GM23248 (cell line): Measurements from ENCODE around the gene TCEAL7. TPM values are rescaled to one million over a fixed set of nuclear protein-coding genes. Genes with fewer than 3 reads are reported as not detected.

Source experiments
- DNase-seq: peaks from one replicate; pipeline ENCODE4 v3.0.0-alpha.2; 2015
- H2AFZ ChIP-seq: fragments of 200-600 bp; sonication (generic); 2 replicates; pipeline ENCODE4 v1.6.1; 2016; ENCODE audit warnings: antibody characterized with exemption
- H3F3A ChIP-seq: fragments of 200-600 bp; sonication (generic); 2 replicates; pipeline ENCODE4 v1.6.1; 2016; ENCODE audit warnings: mild to moderate bottlenecking, antibody characterized with exemption, mixed run types; ENCODE audit not compliant: insufficient read depth
- H3K27ac ChIP-seq: fragments of 200-600 bp; sonication (generic); 2 replicates; pipeline ENCODE4 v1.5.1; 2016; ENCODE audit warnings: mild to moderate bottlenecking
- H3K27me3 ChIP-seq: fragments of 200-600 bp; sonication (generic); replicated peaks from 2 replicates; pipeline ENCODE4 v1.6.1; 2016; ENCODE audit warnings: mild to moderate bottlenecking; ENCODE audit not compliant: insufficient read depth
- H3K36me3 ChIP-seq: fragments of 200-600 bp; sonication (generic); 2 replicates; pipeline ENCODE4 v1.6.1; 2016; ENCODE audit warnings: low read depth, mild to moderate bottlenecking
- H3K4me1 ChIP-seq: fragments of 200-600 bp; sonication (generic); 2 replicates; pipeline ENCODE4 v1.6.1; 2016; ENCODE audit warnings: mild to moderate bottlenecking; ENCODE audit not compliant: insufficient read depth
- H3K4me2 ChIP-seq: fragments of 200-600 bp; sonication (generic); one replicate; pipeline ENCODE4 v1.6.1; 2016; ENCODE audit warnings: mild to moderate bottlenecking; ENCODE audit not compliant: unreplicated experiment
- H3K4me3 ChIP-seq: fragments of 200-600 bp; sonication (generic); 2 replicates; pipeline ENCODE4 v1.5.1; 2016; ENCODE audit warnings: mild to moderate bottlenecking
- H3K79me2 ChIP-seq: fragments of 200-600 bp; sonication (generic); 2 replicates; pipeline ENCODE4 v1.6.1; 2016; ENCODE audit warnings: mild to moderate bottlenecking; ENCODE audit not compliant: insufficient read depth
- H3K9ac ChIP-seq: fragments of 200-600 bp; sonication (generic); 2 replicates; pipeline ENCODE4 v1.6.1; 2016; ENCODE audit warnings: mild to moderate bottlenecking
- H3K9me2 ChIP-seq: fragments of 200-600 bp; sonication (generic); 2 replicates; pipeline ENCODE4 v1.6.1; 2016; ENCODE audit warnings: mixed run types, mild to moderate bottlenecking, moderate library complexity; ENCODE audit not compliant: insufficient read depth
- H3K9me3 ChIP-seq: fragments of 200-600 bp; sonication (generic); one replicate; pipeline ENCODE4 v1.6.1; 2017; ENCODE audit warnings: low read depth
- H4K20me1 ChIP-seq: fragments of 200-600 bp; sonication (generic); 2 replicates; pipeline ENCODE4 v1.6.0; 2016; ENCODE audit not compliant: insufficient read depth
- EZH2 ChIP-seq: fragments of 200-600 bp; sonication (generic); IDR thresholded peaks from 2 replicates; pipeline ENCODE4 v1.6.1; 2018; ENCODE audit warnings: antibody characterized with exemption, mild to moderate bottlenecking; ENCODE audit not compliant: insufficient read depth, poor library complexity, severe bottlenecking
- EZH2phosphoT487 ChIP-seq: fragments of 200-600 bp; sonication (generic); IDR thresholded peaks from 2 replicates; pipeline ENCODE4 v1.6.1; 2018; ENCODE audit warnings: antibody characterized with exemption, moderate library complexity, mild to moderate bottlenecking, low read depth; ENCODE audit not compliant: insufficient read depth
- WGBS, 2 experiments: methylation state at CpG; one replicate each; pipeline ENCODE4 v1.1.6; 2015 to 2017; ENCODE audit warnings: low lambda C conversion rate in 2 of 2, low coverage in 1 of 2; ENCODE audit errors: missing lambda C conversion rate in 2 of 2; 5-methylcytosine and 5-hydroxymethylcytosine counted together
- in situ Hi-C: fragments of 300-500 bp; cut with MboI; formaldehyde crosslinking; loops from 2 replicates; pipeline ENCODE4 v1.15.0; 2020
- polyA plus RNA-seq: library from polyadenylated mRNA; unstranded; fragments of >200 nt; fragmentation: Nextera tagmentation; extraction: Ambion mirVana; gene quantifications from 2 replicates; pipeline ENCODE4 v1.2.1, GENCODE V29; 2016
- total RNA-seq: library from RNA; depleted of rRNA; stranded (reverse); fragments of >200 nt; shearing (Covaris generic); gene quantifications from 2 replicates; pipeline ENCODE4 v1.2.3, GENCODE V29; 2014

Gene TCEAL7
- total and polyA plus RNA-seq, 2 experiments from 2014 or later, result 8.0 to 21.9 TPM

DNA sequence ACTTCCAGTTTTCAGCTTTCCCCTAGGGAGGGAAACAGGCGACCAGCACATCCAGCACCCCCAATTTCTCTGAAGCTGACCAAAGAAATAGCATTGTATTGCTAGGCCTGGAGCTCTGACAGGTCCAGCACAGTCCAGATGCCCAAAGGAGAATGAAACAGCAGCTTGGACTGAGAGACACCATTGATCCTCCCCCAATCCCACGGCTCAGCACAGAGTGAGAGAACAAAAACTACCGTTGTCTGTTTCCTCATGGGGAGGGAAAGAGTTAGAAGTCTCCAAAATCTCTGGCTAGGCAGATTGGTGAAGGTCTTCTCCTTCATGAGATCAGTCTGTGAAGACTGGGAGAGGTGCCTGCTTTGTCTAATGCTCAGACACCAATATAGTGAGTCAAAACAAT lies 8.6 kb downstream of the TCEAL7 start:
- H3K9me2 ChIP-seq, result no peaks in the 10 kb centered on the region
- H3K79me2 ChIP-seq, result no peaks in the 10 kb centered on the region
- H3F3A ChIP-seq, result no peaks in the 10 kb centered on the region
- no peaks in the 10 kb centered on the region for H3K4me1 ChIP-seq
- H3K9ac ChIP-seq, result no peak overlapping the region
- no peaks in the 10 kb centered on the region for H3K9me3 ChIP-seq
- H3K27me3 ChIP-seq, result no peaks in the 10 kb centered on the region
- no peaks in the 10 kb centered on the region for H3K36me3 ChIP-seq
- 10 to 13% methylated on average over 3 of the region's 3 CpGs for WGBS, 2 experiments
- H3K4me3 ChIP-seq, result no peak overlapping the region
- no peak for DNase-seq
- no peak overlapping the region for H3K27ac ChIP-seq
- no peak overlapping the region for H2AFZ ChIP-seq
- no peak overlapping the region for H3K4me2 ChIP-seq
- TF ChIP-seq EZH2phosphoT487, result no peak
- no peaks in the 10 kb centered on the region for H4K20me1 ChIP-seq
- in situ Hi-C loops, result no loop called here

- TF ChIP-seq EZH2 (no peak), EZH2phosphoT487 (no peak)
- no peak overlapping the region for H3K4me2 ChIP-seq
- in situ Hi-C loops, result loop anchor here (10.0 kb wide), 1 partner anchor 122 kb away; no protein-coding TSS in a partner anchor
These were observed 13.1 kb downstream of the TCEAL7 start for GRCh38 chrX:103343105-103343504.

DNA sequence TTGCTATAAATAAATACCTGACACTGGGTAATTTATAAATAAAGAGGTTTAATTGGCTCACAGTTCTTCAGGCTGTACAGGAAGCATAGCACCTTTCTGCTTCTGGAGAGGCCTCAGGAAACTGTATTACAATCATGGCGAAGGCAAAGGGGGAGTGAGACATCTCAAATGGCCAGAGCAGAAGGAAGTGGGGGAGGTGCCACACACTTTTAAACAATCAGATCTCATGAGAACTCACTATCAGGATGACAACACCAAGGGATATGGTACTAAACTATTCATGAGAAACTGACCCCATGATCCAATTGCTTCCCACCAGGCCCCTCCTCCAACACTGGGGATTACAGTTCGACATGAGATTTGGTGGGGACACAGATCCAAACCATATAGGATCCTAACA lies 14.6 kb downstream of the TCEAL7 start:
- H3K9ac ChIP-seq, result no peak overlapping the region
- no peaks in the 10 kb centered on the region for H3K27me3 ChIP-seq
- no peaks in the 10 kb centered on the region for H3K79me2 ChIP-seq
- no peaks in the 10 kb centered on the region for H3K9me2 ChIP-seq
- in situ Hi-C loops, result loop anchor here (10.0 kb wide), 1 partner anchor 120 kb away; no protein-coding TSS in a partner anchor
- no peaks in the 10 kb centered on the region for H3F3A ChIP-seq
- H2AFZ ChIP-seq, result no peak overlapping the region
- H3K4me1 ChIP-seq, result no peaks in the 10 kb centered on the region
- H3K27ac ChIP-seq, result no peak overlapping the region
- 70 to 83% methylated on average over 2 of the region's 2 CpGs for whole genome bisulfite sequencing, 2 experiments
- H3K4me3 ChIP-seq, result no peak overlapping the region
- no peaks in the 10 kb centered on the region for H3K9me3 ChIP-seq
- no peak for TF ChIP-seq EZH2
- no peak for TF ChIP-seq EZH2phosphoT487
- no peak overlapping the region for H3K4me2 ChIP-seq
- no peaks in the 10 kb centered on the region for H4K20me1 ChIP-seq
- no peak for DNase-seq
- H3K36me3 ChIP-seq, result no peaks in the 10 kb centered on the region

More at GRCh38 chrX:103343105-103343504, 13.1 kb downstream of the TCEAL7 start:
- DNase-seq, result peak; percentile 59
- Histone ChIP-seq H2AFZ (peak overlapping the region; percentile 67), H3K9ac (no peak overlapping the region), H3K79me2 (no peaks in the 10 kb centered on the region), H3K27ac (no peak overlapping the region), H3K4me1 (no peaks in the 10 kb centered on the region), H3F3A (no peaks in the 10 kb centered on the region), H4K20me1 (no peaks in the 10 kb centered on the region), H3K4me3 (no peak overlapping the region), H3K9me2 (no peaks in the 10 kb centered on the region), H3K27me3 (no peaks in the 10 kb centered on the region), H3K9me3 (no peaks in the 10 kb centered on the region), H3K36me3 (no peaks in the 10 kb centered on the region)
- WGBS, 2 experiments, result 0 to 5% methylated on average over 2 of the region's 2 CpGs

GRCh38 chrX:103347682-103348397 lies 17.8 kb downstream of the TCEAL7 start:
- no peaks in the 10 kb centered on the region for H3K4me1 ChIP-seq
- no peaks in the 10 kb centered on the region for H4K20me1 ChIP-seq
- H3F3A ChIP-seq, result no peaks in the 10 kb centered on the region
- H3K4me3 ChIP-seq, result no peak overlapping the region
- in situ Hi-C loops, result loop anchor here (10.0 kb wide), 1 partner anchor 117 kb away; no protein-coding TSS in a partner anchor
- TF ChIP-seq EZH2phosphoT487, result no peak
- no peak for TF ChIP-seq EZH2
- H3K9me3 ChIP-seq, result no peaks in the 10 kb centered on the region
- DNase-seq, result no peak
- no peaks in the 10 kb centered on the region for H3K79me2 ChIP-seq
- no peak overlapping the region for H3K27ac ChIP-seq
- no peak overlapping the region for H3K9ac ChIP-seq
- H3K27me3 ChIP-seq, result no peaks in the 10 kb centered on the region
- no peak overlapping the region for H2AFZ ChIP-seq
- no peaks in the 10 kb centered on the region for H3K9me2 ChIP-seq
- 58 to 62% methylated on average over 25 to 29 of the region's 29 CpGs for WGBS, 2 experiments
- H3K4me2 ChIP-seq, result no peak overlapping the region
- H3K36me3 ChIP-seq, result no peaks in the 10 kb centered on the region
